ENCODE measurements around the gene INSM1.

The INSM1 gene

GRCh38 chr20:20411836-20412235 lies 43.9 kb downstream of the INSM1 start:
- Histone ChIP-seq H3K27ac (no peak overlapping the region), H3K36me3 (peaks cover 0 to 11% (median 0%) of the 10 kb centered on the region in 3 donors), H3K27me3 (no peaks in the 10 kb centered on the region), H3K4me1 (no peaks in the 10 kb centered on the region), H3K9me3 (no peaks in the 10 kb centered on the region), H3K4me3 (no peak overlapping the region)
- no peak for TF ChIP-seq CTCF (IDR thresholded peaks at IDR 0.05)
- intact Hi-C loops (cut with DNase I; ENCODE audit: low total_unique reads) = no loop called here
- DNase-seq = no peak

GRCh38 chr20:20412750-20413149 lies 44.8 kb downstream of the INSM1 start:
- no peak for TF ChIP-seq CTCF (IDR thresholded peaks at IDR 0.05)
- no peak for DNase-seq
- no peak overlapping the region for H3K27ac ChIP-seq
- H3K27me3 ChIP-seq = no peaks in the 10 kb centered on the region
- intact Hi-C loops (cut with DNase I; ENCODE audit: low total_unique reads) = no loop called here
- no peaks in the 10 kb centered on the region for H3K9me3 ChIP-seq
- H3K36me3 ChIP-seq = peaks cover 0 to 9% (median 0%) of the 10 kb centered on the region in 3 donors
- H3K4me1 ChIP-seq = no peaks in the 10 kb centered on the region
- H3K4me3 ChIP-seq = no peak overlapping the region

GRCh38 chr20:20413810-20414281 lies 45.9 kb downstream of the INSM1 start:
- no peak for DNase-seq
- Histone ChIP-seq H3K27ac (no peak overlapping the region), H3K9me3 (no peaks in the 10 kb centered on the region), H3K36me3 (peaks cover 0 to 15% (median 0%) of the 10 kb centered on the region in 3 donors), H3K4me1 (no peaks in the 10 kb centered on the region), H3K27me3 (no peaks in the 10 kb centered on the region), H3K4me3 (no peak overlapping the region)
- intact Hi-C loops (cut with DNase I; ENCODE audit: low total_unique reads) = no loop called here
- TF ChIP-seq CTCF (IDR thresholded peaks at IDR 0.05) = no peak

GRCh38 chr20:20414640-20415220 lies 46.8 kb downstream of the INSM1 start:
- Histone ChIP-seq H3K27me3 (no peaks in the 10 kb centered on the region), H3K4me3 (no peak overlapping the region), H3K36me3 (peaks cover 0 to 16% (median 0%) of the 10 kb centered on the region in 3 donors), H3K27ac (no peak overlapping the region), H3K9me3 (no peaks in the 10 kb centered on the region), H3K4me1 (no peaks in the 10 kb centered on the region)
- intact Hi-C loops (cut with DNase I; ENCODE audit: low total_unique reads) = no loop called here
- TF ChIP-seq CTCF (IDR thresholded peaks at IDR 0.05) = no peak
- no peak for DNase-seq

GRCh38 chr20:20415321-20415720 lies 47.4 kb downstream of the INSM1 start:
- Histone ChIP-seq H3K9me3 (no peaks in the 10 kb centered on the region), H3K36me3 (peaks cover 0 to 16% (median 0%) of the 10 kb centered on the region in 3 donors), H3K27me3 (no peaks in the 10 kb centered on the region), H3K4me3 (no peak overlapping the region), H3K4me1 (no peaks in the 10 kb centered on the region), H3K27ac (no peak overlapping the region)
- intact Hi-C loops (cut with DNase I; ENCODE audit: low total_unique reads) = no loop called here
- TF ChIP-seq CTCF (IDR thresholded peaks at IDR 0.05) = no peak
- no peak for DNase-seq

Measured in tibial artery (tissue), 4 donors.